ENCODE data around the gene TFPT.

Gene TFPT

DNA sequence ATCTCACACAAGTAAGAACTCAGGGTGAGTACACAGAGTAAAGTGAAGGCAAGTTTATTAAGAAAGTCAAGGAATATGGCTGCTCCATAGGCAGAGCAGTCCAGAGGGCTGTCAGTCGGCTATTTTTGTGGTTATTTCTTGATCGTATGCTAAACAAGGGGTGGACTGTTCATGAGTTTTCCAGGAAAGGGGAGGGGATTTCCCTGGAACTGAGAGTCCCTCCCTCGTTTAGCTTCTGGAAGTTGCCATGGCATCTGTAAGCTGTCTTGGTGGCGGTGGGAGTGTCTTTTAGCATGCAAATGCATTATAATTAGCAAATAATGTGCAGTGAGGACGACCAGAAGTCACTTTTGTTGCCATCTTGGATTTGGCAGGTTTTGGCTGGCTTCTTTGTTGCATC lies 46.0 kb downstream of the TFPT start:
- no peak for DNase-seq

GRCh38 chr19:54063350-54064116 lies 51.9 kb downstream of the TFPT start, which contains the start of gene VSTM1:
TSS of gene VSTM1 (minus strand) at chr19:54063897. CDS start at chr19:54063777, 120 bp downstream.
- no peak for DNase-seq

DNA sequence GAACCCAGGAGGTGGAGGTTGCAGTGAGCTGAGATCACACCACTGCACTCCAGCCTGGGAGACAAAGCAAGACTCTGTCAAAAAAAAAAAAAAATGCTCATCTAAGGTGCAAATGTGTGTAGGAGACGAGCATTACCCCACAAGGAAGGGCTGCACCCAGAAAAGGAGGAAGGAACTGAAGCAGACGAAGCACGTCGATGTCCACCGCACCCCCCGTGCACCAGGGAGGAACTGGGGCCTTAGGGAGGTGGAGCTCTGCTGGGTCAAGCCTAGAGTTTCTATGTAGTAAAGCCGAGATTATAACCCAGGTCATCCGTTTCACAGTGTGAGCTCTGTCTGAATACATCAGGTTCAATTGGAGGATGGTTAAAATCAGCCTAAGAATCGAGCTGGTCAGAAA lies 52.8 kb downstream of the TFPT start:
- no peak for DNase-seq
